GM12892 (cell line): Measurements from ENCODE around the gene LEMD1.

Source experiments
- POLR2A ChIP-seq: IDR thresholded peaks from 2 replicates; pipeline ENCODE4 v1.6.1; 2011; ENCODE audit warnings: low read depth, low read length, control low read depth
- POLR2AphosphoS5 ChIP-seq: IDR thresholded peaks from 2 replicates; pipeline ENCODE4 v1.6.1; 2011; ENCODE audit warnings: low read depth, low read length, control low read depth
- TAF1 ChIP-seq: IDR thresholded peaks from 2 replicates; pipeline ENCODE4 v1.6.1; 2011; ENCODE audit warnings: low read depth, mild to moderate bottlenecking, control low read depth, low read length, borderline replicate concordance

DNA sequence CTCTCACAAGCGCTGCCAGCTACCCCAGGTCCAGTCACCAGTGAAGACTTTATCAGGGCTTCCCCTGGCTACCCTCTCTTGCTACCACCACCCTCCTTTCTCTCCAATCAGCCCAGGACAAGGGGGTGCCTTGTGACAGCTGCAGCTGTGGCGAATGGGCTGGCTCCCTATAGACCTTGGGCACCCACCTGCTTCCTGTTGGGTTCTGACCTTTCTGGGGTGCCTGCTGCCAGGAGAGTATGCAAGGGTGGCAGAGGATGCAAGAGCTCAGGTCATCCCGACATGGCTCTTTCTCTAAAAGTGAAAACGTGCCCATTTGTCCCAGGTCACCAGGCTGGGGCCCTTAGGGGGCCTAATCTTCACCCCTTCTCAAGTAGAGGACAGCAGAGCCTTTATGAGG, 71.7 kb downstream of the LEMD1 start:
- no peak for TF ChIP-seq POLR2A
- no peak for TF ChIP-seq POLR2AphosphoS5
- no peak for TF ChIP-seq TAF1
